GM23248 (cell line): ENCODE results near the gene TSHZ2.

ENCODE experiments used
- EZH2 ChIP-seq: fragments of 200-600 bp; sonication (generic); IDR thresholded peaks from 2 replicates; pipeline ENCODE4 v1.6.1; 2018; ENCODE audit warnings: antibody characterized with exemption, mild to moderate bottlenecking; ENCODE audit not compliant: insufficient read depth, poor library complexity, severe bottlenecking
- EZH2phosphoT487 ChIP-seq: fragments of 200-600 bp; sonication (generic); IDR thresholded peaks from 2 replicates; pipeline ENCODE4 v1.6.1; 2018; ENCODE audit warnings: antibody characterized with exemption, moderate library complexity, mild to moderate bottlenecking, low read depth; ENCODE audit not compliant: insufficient read depth

DNA sequence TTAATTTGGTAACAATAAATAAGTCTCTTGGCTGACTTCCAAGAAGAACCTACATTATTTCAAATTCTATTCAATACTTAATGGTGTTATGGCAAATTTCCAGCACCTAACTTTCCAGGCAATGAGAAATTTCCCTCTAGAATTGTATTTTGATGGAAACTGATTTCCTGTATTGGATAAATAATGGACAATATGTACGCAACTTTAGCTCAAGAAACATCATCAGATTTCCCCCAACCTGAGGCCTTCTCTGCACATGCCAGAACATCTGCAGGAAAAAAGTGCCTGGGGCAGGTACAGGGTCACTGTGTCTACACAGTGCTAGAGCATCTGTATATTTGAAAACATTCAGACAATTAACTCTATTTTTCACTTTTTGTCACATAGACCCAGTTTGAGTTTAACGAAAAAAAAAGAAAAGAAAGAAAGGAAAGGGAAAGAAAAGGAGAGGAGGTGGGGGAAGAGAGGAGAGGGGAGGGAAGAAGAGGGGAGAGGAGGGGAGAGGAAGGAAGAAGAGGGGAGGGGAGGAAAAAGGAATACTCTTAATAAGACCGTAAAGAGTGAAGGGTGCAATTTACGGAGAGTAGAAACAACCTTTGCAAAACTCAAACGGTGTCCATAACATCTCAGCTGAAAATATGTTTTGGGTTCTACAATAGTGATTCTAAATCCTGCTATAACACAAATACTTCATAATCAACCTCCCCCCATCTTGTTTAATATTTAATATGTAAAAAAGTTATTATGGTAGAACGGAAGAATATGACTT, 130.0 kb downstream of the TSHZ2 start:
- TF ChIP-seq EZH2, result no peak
- no peak for TF ChIP-seq EZH2phosphoT487
